ENCODE measurements around the gene SUN1. TPM values are rescaled to one million over a fixed set of nuclear protein-coding genes. Genes with fewer than 3 reads are reported as not detected.

Gene SUN1
- polyA plus RNA-seq, 1 of the 3 experiments (the other 2 are of a cell fraction) = 369 TPM

- DNase-seq = no peak
- H3K36me3 ChIP-seq (replicated peaks in 1 of 2; ENCODE audit: control insufficient read depth in 1 of 2, insufficient read depth in 2 of 2, low read length in 1 of 2) = peaks cover 58 to 69% of the 10 kb centered on the region in 2 experiments
- POLR2A ChIA-PET = no interaction called here
These were observed 16.9 kb downstream of the SUN1 start for GRCh38 chr7:849145-849544.

GRCh38 chr7:849781-850180, 17.5 kb downstream of the SUN1 start:
- ChIA-PET CTCF (interaction anchor here (1.0 to 2.2 kb wide), 4 partner anchors 14 to 63 kb away, joined by 4 to 7 read pairs (median 5); no protein-coding TSS in a partner anchor), POLR2A (no interaction called here)
- no peaks in the 10 kb centered on the region for H3K9me3 ChIP-seq
- no peak for TF ChIP-seq SMC3 (IDR thresholded peaks at IDR 0.05; ENCODE audit: low read depth, low read length)
- TF ChIP-seq USF1 (IDR thresholded peaks at IDR 0.05; ENCODE audit: borderline replicate concordance, low read depth) = no peak
- TF ChIP-seq GATA2 (CRISPR knock-in tag; IDR thresholded peaks at IDR 0.05) = no peak
- no peak for TF ChIP-seq CTCF (IDR thresholded peaks at IDR 0.05)
- no peak for TF ChIP-seq POLR2AphosphoS5 (IDR thresholded peaks at IDR 0.05; ENCODE audit: low read depth, low read length)
- TF ChIP-seq USF2 (IDR thresholded peaks at IDR 0.05; ENCODE audit: borderline replicate concordance, low read depth, low read length) = no peak
- TF ChIP-seq GABPA (IDR thresholded peaks at IDR 0.05; ENCODE audit: low read depth) = no peak
- TF ChIP-seq RXRA (IDR thresholded peaks at IDR 0.05; ENCODE audit: borderline replicate concordance, low read depth) = no peak
- TF ChIP-seq RCOR1 (IDR thresholded peaks at IDR 0.05; ENCODE audit: low read length) = no peak
- TF ChIP-seq FOSL2 (IDR thresholded peaks at IDR 0.05; ENCODE audit: borderline replicate concordance, low read depth) = no peak
- TF ChIP-seq RAD21 (IDR thresholded peaks at IDR 0.05; ENCODE audit: low read length) = no peak
- TF ChIP-seq TAF1 (IDR thresholded peaks at IDR 0.05; ENCODE audit: borderline replicate concordance, low read depth, low read length) = no peak
- TF ChIP-seq ELF1 (IDR thresholded peaks at IDR 0.05) = no peak
- TF ChIP-seq MAX (IDR thresholded peaks at IDR 0.05; ENCODE audit: low read depth) = no peak
- H3K4me3 ChIP-seq (ENCODE audit: low read depth in 2 of 2, low read length in 1 of 2) = no peak overlapping the region
- H4K20me1 ChIP-seq (ENCODE audit: insufficient read depth) = no peaks in the 10 kb centered on the region
- H3K9me2 ChIP-seq = no peaks in the 10 kb centered on the region
- no peak overlapping the region for H3K4me2 ChIP-seq
- H3K9ac ChIP-seq = no peak overlapping the region
- peaks cover 55% of the 10 kb centered on the region; the same call in 1 of the 2 replicates for H3K79me2 ChIP-seq (ENCODE audit: insufficient read depth)
- H3K36me3 ChIP-seq (replicated peaks in 1 of 2; ENCODE audit: control insufficient read depth in 1 of 2, insufficient read depth in 2 of 2, low read length in 1 of 2) = peaks cover 58 to 69% of the 10 kb centered on the region in 2 experiments
- H3K4me1 ChIP-seq (ENCODE audit: control insufficient read depth in 1 of 2, insufficient read depth in 2 of 2, low read depth in 1 of 2, low read length in 1 of 2) = no peaks in the 10 kb centered on the region
- 96% methylated on average over 19 of the region's 19 CpGs for WGBS (ENCODE audit: low lambda C conversion rate)
- no peaks in the 10 kb centered on the region for H3F3A ChIP-seq (replicated peaks; ENCODE audit: insufficient read depth)
- no peak overlapping the region for H2AFZ ChIP-seq (ENCODE audit: low read depth)
- no peak overlapping the region for H3K27ac ChIP-seq (ENCODE audit: low read depth in 2 of 2, low read length in 1 of 2)
- no peak for DNase-seq
- H3K27me3 ChIP-seq (ENCODE audit: insufficient read depth) = no peaks in the 10 kb centered on the region

More at GRCh38 chr7:849145-849544, 16.9 kb downstream of the SUN1 start:
- Histone ChIP-seq H2AFZ (ENCODE audit: low read depth) (no peak overlapping the region), H3K4me2 (no peak overlapping the region), H4K20me1 (ENCODE audit: insufficient read depth) (no peaks in the 10 kb centered on the region), H3K9ac (no peak overlapping the region), H3K27ac (ENCODE audit: low read depth in 2 of 2, low read length in 1 of 2) (no peak overlapping the region), H3K27me3 (ENCODE audit: insufficient read depth) (no peaks in the 10 kb centered on the region), H3K9me3 (no peaks in the 10 kb centered on the region), H3K79me2 (ENCODE audit: insufficient read depth) (peaks cover 61% of the 10 kb centered on the region; the same call in 1 of the 2 replicates), H3K4me1 (ENCODE audit: control insufficient read depth in 1 of 2, insufficient read depth in 2 of 2, low read depth in 1 of 2, low read length in 1 of 2) (no peaks in the 10 kb centered on the region), H3K9me2 (no peaks in the 10 kb centered on the region), H3K4me3 (ENCODE audit: low read depth in 2 of 2, low read length in 1 of 2) (no peak overlapping the region), H3F3A (replicated peaks; ENCODE audit: insufficient read depth) (no peaks in the 10 kb centered on the region)
- 98% methylated on average over 14 of the region's 14 CpGs for WGBS (ENCODE audit: low lambda C conversion rate)
- TF ChIP-seq ELF1 (IDR thresholded peaks at IDR 0.05) (no peak), POLR2AphosphoS5 (IDR thresholded peaks at IDR 0.05; ENCODE audit: low read depth, low read length) (no peak), NFIC (IDR thresholded peaks at IDR 0.05; ENCODE audit: borderline replicate concordance) (no peak), CHD2 (IDR thresholded peaks at IDR 0.05; ENCODE audit: low read length, partially characterized antibody) (no peak), EZH2phosphoT487 (IDR thresholded peaks at IDR 0.05; ENCODE audit: borderline replicate concordance, low read depth) (no peak), MXI1 (IDR thresholded peaks at IDR 0.05; ENCODE audit: low read depth, low read length) (no peak), GATA2 (CRISPR knock-in tag; IDR thresholded peaks at IDR 0.05) (no peak), ZBTB33 (IDR thresholded peaks at IDR 0.05; ENCODE audit: borderline replicate concordance, low read depth) (no peak), JUND (IDR thresholded peaks at IDR 0.05) (no peak), FOXJ3 (CRISPR knock-in tag; IDR thresholded peaks at IDR 0.05) (no peak)
- CTCF ChIA-PET = interaction anchor here (1.0 to 2.2 kb wide), 4 partner anchors 13 to 63 kb away, joined by 4 to 7 read pairs (median 5); no protein-coding TSS in a partner anchor
